WERI-Rb-1 (cell line): ENCODE measurements around the gene VPS13D.

Experiments used
- DNase-seq: peaks from one replicate; pipeline ENCODE4 v3.0.0-alpha.2; 2020
- H3K27ac ChIP-seq: fragments of 250-450 bp; sonication (Bioruptor Pico); 2 replicates; pipeline ENCODE4 v1.5.1; 2020; ENCODE audit warnings: mild to moderate bottlenecking, moderate library complexity
- H3K27me3 ChIP-seq: fragments of 250-450 bp; sonication (Bioruptor Pico); 2 replicates; pipeline ENCODE4 v1.5.1; 2021; ENCODE audit warnings: mild to moderate bottlenecking, low read depth, moderate library complexity; ENCODE audit not compliant: insufficient read depth, severe bottlenecking
- H3K36me3 ChIP-seq: fragments of 250-450 bp; sonication (Bioruptor Pico); 2 replicates; pipeline ENCODE4 v1.5.1; 2020; ENCODE audit warnings: mild to moderate bottlenecking, moderate library complexity
- H3K4me3 ChIP-seq: 2 replicates; pipeline ENCODE4 v1.5.1; 2011; ENCODE audit warnings: low read depth, mild to moderate bottlenecking, control low read depth, low read length
- H3K9me3 ChIP-seq: fragments of 250-450 bp; sonication (Bioruptor Pico); 2 replicates; pipeline ENCODE4 v1.5.1; 2021; ENCODE audit warnings: mild to moderate bottlenecking, moderate library complexity; ENCODE audit not compliant: severe bottlenecking
- TF ChIP-seq, protein P1 (sequence below): IDR thresholded peaks from 2 replicates; pipeline ENCODE4 v1.5.1; 2011; ENCODE audit warnings: low read depth, mild to moderate bottlenecking, control low read depth, inconsistent platforms, low read length

The VPS13D gene

DNA sequence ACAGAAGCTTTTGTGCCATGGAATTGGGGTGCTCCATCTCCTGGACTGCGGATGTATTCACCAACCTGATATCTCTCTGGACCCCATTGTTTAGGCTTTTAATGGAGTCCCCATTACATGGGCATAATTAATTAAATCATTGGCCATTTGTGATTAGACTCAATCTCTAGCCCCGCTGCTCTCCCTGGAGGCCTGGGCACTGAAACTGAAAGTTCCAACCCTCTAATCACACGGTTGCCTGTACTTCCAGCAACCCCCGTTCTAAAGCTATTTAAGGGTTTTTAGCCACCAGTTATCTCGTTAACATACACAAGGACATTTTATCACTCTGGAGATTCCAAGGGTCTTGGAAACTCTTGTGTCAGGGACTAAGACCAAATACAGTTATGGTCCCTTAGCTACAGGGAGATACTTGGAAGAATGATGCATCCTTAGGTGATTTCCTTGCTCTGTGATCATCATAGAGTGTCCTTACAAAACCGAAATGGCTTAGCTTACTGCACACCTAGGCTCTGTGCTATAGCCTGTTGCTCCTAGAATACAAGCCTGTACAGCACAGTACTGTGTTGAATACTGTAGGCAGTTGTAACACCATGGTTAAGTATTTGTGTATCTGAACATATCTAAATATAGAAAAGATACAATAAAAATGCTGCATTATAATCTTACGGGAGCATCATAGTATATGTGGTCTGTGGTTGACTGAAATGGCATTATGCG lies 71.8 kb downstream of the VPS13D start:
- DNase-seq: no peak
- peaks cover 9% of the 10 kb centered on the region for H3K36me3 ChIP-seq

DNA sequence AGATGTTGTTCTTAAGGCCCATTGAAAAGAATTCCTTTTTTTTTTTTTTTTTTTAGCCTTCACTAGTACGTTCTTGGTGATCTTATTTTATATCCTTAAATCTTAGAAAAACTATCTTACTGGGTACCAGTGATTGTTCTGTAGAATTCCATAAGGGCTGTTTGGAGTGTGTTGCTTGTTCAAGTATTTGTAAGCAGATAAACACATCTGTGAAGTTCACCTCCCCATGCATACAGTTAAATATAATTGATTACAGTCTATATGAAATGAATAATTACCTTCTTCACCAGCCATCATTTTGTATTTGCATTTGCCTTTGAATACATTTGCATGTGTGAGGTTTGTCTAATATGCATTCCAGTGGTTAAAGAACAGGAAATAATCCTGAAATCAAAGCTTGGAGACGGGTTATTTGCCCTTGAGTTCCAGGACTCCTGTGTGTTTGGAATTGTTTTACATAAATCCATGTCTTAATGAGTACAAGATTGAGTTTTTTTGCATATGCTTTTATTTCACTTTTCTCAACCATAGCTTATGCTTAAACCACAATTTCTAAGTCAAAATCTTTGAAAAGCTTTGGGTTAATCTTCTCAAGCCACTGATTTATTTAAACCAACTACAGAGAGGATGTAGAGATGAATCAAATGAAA lies 73.1 kb downstream of the VPS13D start:
- H3K4me3 ChIP-seq: no peak overlapping the region
- no peaks in the 10 kb centered on the region for H3K27me3 ChIP-seq
- peaks cover 10% of the 10 kb centered on the region for H3K36me3 ChIP-seq
- no peak overlapping the region for H3K27ac ChIP-seq
- no peak for DNase-seq
- TF ChIP-seq, protein P1, sequence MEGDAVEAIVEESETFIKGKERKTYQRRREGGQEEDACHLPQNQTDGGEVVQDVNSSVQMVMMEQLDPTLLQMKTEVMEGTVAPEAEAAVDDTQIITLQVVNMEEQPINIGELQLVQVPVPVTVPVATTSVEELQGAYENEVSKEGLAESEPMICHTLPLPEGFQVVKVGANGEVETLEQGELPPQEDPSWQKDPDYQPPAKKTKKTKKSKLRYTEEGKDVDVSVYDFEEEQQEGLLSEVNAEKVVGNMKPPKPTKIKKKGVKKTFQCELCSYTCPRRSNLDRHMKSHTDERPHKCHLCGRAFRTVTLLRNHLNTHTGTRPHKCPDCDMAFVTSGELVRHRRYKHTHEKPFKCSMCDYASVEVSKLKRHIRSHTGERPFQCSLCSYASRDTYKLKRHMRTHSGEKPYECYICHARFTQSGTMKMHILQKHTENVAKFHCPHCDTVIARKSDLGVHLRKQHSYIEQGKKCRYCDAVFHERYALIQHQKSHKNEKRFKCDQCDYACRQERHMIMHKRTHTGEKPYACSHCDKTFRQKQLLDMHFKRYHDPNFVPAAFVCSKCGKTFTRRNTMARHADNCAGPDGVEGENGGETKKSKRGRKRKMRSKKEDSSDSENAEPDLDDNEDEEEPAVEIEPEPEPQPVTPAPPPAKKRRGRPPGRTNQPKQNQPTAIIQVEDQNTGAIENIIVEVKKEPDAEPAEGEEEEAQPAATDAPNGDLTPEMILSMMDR: no peak
- H3K9me3 ChIP-seq: no peaks in the 10 kb centered on the region

More for the DNA sequence above, 71.8 kb downstream of the VPS13D start:
- H3K27me3 ChIP-seq: no peaks in the 10 kb centered on the region
- no peaks in the 10 kb centered on the region for H3K9me3 ChIP-seq
- TF ChIP-seq, protein P1: no peak
- no peak overlapping the region for H3K4me3 ChIP-seq
- no peak overlapping the region for H3K27ac ChIP-seq

DNA sequence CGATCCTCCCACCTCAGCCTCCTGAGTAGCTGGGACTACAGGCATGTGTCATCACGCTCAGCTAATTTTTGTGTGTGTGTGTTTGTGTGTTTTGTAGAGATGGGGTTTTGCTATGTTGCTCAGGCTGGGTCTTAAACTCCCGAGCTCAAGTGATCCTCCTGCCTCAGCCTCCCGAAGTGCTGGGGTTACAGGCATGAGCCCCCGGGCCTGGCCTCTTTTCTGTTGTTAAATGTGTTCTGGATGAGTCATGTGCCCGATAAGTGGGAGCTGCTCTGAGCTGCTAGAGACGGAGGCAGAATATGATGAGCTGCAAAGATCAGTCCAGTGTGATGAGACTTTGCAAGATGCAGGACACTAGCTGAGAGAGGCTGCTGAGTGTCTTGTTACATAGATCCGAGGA lies 75.5 kb downstream of the VPS13D start:
- no peak overlapping the region for H3K4me3 ChIP-seq
- TF ChIP-seq, protein P1: no peak
- H3K36me3 ChIP-seq: peaks cover 9% of the 10 kb centered on the region
- no peaks in the 10 kb centered on the region for H3K9me3 ChIP-seq
- no peaks in the 10 kb centered on the region for H3K27me3 ChIP-seq
- no peak overlapping the region for H3K27ac ChIP-seq
- no peak for DNase-seq

DNA sequence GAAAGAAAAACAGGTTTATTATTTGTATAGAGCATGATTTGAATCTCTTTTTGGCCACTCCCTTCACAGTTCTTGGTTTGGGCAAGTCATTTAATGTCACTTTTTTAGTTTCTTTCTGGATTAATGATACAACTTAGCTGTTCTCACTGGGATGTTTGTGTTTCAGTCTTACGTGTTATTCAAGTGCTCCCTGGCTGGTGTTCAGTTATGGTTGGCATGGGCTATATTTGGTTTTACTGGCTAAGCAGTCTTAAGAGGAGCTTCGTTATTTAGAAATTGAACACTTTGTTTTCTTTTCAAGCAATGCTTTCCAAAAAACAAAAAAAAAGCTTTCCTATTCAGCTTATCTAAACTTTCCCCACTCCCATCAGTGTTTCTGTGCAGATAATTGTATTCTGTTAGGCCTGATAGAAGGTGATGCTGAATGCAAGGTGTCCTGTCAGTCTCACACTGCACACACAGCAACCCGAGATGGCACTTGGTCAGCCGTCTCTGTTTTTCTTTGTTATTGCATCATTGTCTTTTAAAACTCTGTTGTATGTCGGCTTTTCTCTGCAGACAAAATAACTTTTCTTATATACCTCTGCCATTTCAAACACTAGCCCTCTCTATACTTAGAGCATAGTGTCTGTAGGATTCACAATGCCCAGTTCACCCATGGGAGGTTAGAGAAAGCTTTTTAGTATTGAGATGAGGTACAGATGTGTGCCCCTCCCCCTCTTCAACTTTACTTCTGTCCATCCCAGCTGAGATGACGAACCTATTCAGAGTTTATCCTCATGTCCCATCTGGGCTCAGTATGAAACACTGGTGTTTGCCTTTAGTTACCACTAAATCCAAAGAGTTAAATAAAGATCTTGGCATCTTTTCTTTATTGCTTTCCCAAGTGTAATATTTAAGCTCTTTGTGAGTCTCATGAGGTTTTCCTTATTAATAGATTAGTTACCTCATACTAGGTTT lies 80.2 kb downstream of the VPS13D start:
- TF ChIP-seq, protein P1: no peak
- DNase-seq: no peak

DNA sequence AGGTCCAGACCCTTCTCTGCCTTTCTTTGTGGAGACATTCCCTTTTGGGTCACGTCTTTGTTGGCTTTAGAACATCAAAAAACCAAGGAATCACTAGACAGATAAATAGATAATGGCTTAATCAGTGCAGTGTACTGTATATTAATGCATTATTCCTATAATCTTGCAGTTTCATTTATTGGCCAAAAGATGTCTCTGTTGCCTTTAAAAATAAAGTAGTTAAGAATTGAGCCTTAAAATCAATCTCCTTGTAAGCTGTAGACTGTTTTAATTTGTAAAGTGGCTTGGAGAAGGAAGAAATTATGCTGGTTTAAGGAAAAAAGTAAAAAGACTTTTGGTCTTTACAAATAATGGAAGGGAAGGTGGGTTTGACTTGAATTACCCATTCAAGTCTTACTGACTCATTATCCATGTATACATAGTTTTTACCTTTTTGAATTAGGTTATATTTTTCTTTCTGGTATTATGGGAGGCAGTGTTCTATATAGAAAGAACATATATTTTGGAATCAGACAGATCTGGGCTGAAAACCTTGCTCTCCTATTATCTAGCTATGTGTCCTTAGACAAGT lies 84.6 kb downstream of the VPS13D start:
- H3K27me3 ChIP-seq: no peaks in the 10 kb centered on the region
- no peak overlapping the region for H3K27ac ChIP-seq
- H3K9me3 ChIP-seq: no peaks in the 10 kb centered on the region
- TF ChIP-seq, protein P1: no peak
- H3K36me3 ChIP-seq: peaks cover 3% of the 10 kb centered on the region
- DNase-seq: no peak
- H3K4me3 ChIP-seq: no peak overlapping the region

More for the DNA sequence above, 80.2 kb downstream of the VPS13D start:
- Histone ChIP-seq H3K36me3 (peaks cover 10% of the 10 kb centered on the region), H3K4me3 (no peak overlapping the region), H3K27ac (no peak overlapping the region), H3K9me3 (no peaks in the 10 kb centered on the region), H3K27me3 (no peaks in the 10 kb centered on the region)
